Keratinocyte (primary cell): Measurements from ENCODE around the gene HRCT1. TPM values are rescaled to one million over a fixed set of nuclear protein-coding genes. Genes with fewer than 3 reads are reported as not detected.

Experiments used
- DNase-seq: peaks from one replicate; pipeline ENCODE4 v3.0.0-alpha.2; 2011; ENCODE audit warnings: low read depth, missing footprints, low spot score
- FAIRE-seq: peaks from 2 replicates; lab custom pipeline; 2011; peaks lifted over from hg19 to GRCh38; lab: Jason Lieb, UNC
- H2AFZ ChIP-seq: 2 replicates; pipeline ENCODE4 v1.6.0; 2012; ENCODE audit warnings: low read length, control low read depth, inconsistent platforms; ENCODE audit not compliant: control insufficient read depth
- H3K27ac ChIP-seq: 2 replicates; pipeline ENCODE4 v1.5.1; 2011; ENCODE audit warnings: low read length; ENCODE audit not compliant: control insufficient read depth, insufficient read depth
- H3K27me3 ChIP-seq: 3 replicates; pipeline ENCODE4 v1.6.0; 2011; ENCODE audit warnings: low read length; ENCODE audit not compliant: control insufficient read depth, insufficient read depth; ENCODE audit errors: extremely low read depth
- H3K36me3 ChIP-seq, 2 experiments: 2 replicates in 1 of 2; 3 replicates in 1 of 2; pipeline ENCODE4 v1.5.1; 2011; ENCODE audit warnings: low read length in 2 of 2, mild to moderate bottlenecking in 1 of 2; ENCODE audit not compliant: control insufficient read depth in 2 of 2, insufficient read depth in 2 of 2; ENCODE audit errors: extremely low read depth in 1 of 2
- H3K4me1 ChIP-seq: 3 replicates; pipeline ENCODE4 v1.5.1; 2011; ENCODE audit warnings: low read length; ENCODE audit not compliant: control insufficient read depth, insufficient read depth; ENCODE audit errors: extremely low read depth
- H3K4me2 ChIP-seq: 3 replicates; pipeline ENCODE4 v1.6.0; 2011; ENCODE audit warnings: low read depth, low read length; ENCODE audit not compliant: control insufficient read depth, insufficient read depth; ENCODE audit errors: extremely low read depth
- H3K4me3 ChIP-seq, 3 experiments: fragments of 200-600 bp in 1 of 3; sonication (generic) in 1 of 3; 2 replicates in 2 of 3; 3 replicates in 1 of 3; pipeline ENCODE4 v1.5.1; 2011 to 2016; ENCODE audit warnings: low read length in 3 of 3, mild to moderate bottlenecking in 3 of 3, control low read depth in 2 of 3, inconsistent platforms in 1 of 3, low read depth in 1 of 3, mixed read lengths in 1 of 3, mixed run types in 1 of 3, moderate library complexity in 1 of 3; ENCODE audit not compliant: control insufficient read depth in 2 of 3, insufficient read depth in 2 of 3; ENCODE audit errors: extremely low read depth in 1 of 3
- H3K79me2 ChIP-seq: 2 replicates; pipeline ENCODE4 v1.6.0; 2012; ENCODE audit warnings: low read length; ENCODE audit not compliant: control insufficient read depth, insufficient read depth
- H3K9ac ChIP-seq: 3 replicates; pipeline ENCODE4 v1.6.0; 2011; ENCODE audit warnings: low read length; ENCODE audit not compliant: control insufficient read depth, insufficient read depth; ENCODE audit errors: extremely low read depth
- H3K9me1 ChIP-seq: 3 replicates; pipeline ENCODE4 v1.6.0; 2011; ENCODE audit warnings: low read length; ENCODE audit not compliant: control insufficient read depth, insufficient read depth; ENCODE audit errors: extremely low read depth
- H3K9me3 ChIP-seq: 2 replicates; pipeline ENCODE4 v1.5.1; 2012; ENCODE audit warnings: low read depth, low read length; ENCODE audit not compliant: control insufficient read depth
- H4K20me1 ChIP-seq: 3 replicates; pipeline ENCODE4 v1.6.0; 2011; ENCODE audit warnings: low read length; ENCODE audit not compliant: control insufficient read depth, insufficient read depth; ENCODE audit errors: extremely low read depth
- CTCF ChIP-seq, 3 experiments: IDR thresholded peaks in 1 of 3; conservative IDR thresholded peaks in 1 of 3; optimal IDR thresholded peaks in 1 of 3; 2 replicates in 2 of 3; 3 replicates in 1 of 3; pipeline versions ENCODE3 to v1.5.1; 2011; ENCODE audit warnings: low read length in 3 of 3, mild to moderate bottlenecking in 3 of 3, moderate library complexity in 2 of 3, control low read depth in 1 of 3, inconsistent platforms in 1 of 3; ENCODE audit not compliant: insufficient read depth in 2 of 3; ENCODE audit errors: extremely low read depth in 1 of 3
- EZH2 ChIP-seq: IDR thresholded peaks from one replicate; pipeline ENCODE4 v1.6.1; 2012; ENCODE audit warnings: inconsistent platforms, mild to moderate bottlenecking, low read length, moderate library complexity
- dilution Hi-C: fragments of 300-500 bp; cut with MboI; formaldehyde crosslinking; loops from one replicate; pipeline ENCODE4 v1.7.0; 2020; ENCODE audit warnings: low sequenced_read_pairs; ENCODE audit not compliant: extremely low pct_ligation_motif_present
- polyA plus RNA-seq, 5 experiments: library from polyadenylated mRNA; depleted of rRNA in 3 of 5; stranded (reverse) in 3 of 5; stranded (forward) in 1 of 5; unstranded in 1 of 5; fragments of >200 nt; gene quantifications; 1 replicate in 1 of 5; 2 replicates in 3 of 5; 3 replicates in 1 of 5; pipeline versions ENCODE4 v1.2.1 to v1.2.3, GENCODE V29; 2011 to 2012; ENCODE audit warnings: missing spikeins in 2 of 5, low read depth in 1 of 5, low replicate concordance in 1 of 5

Gene HRCT1
- polyA plus RNA-seq, 1 donor (not counting 4 experiments of a cell fraction or from before 2014, with no cell fraction given): not detected

- H3K9ac ChIP-seq: no peak overlapping the region
- no peaks in the 10 kb centered on the region for H3K79me2 ChIP-seq
- no peaks in the 10 kb centered on the region for H3K9me1 ChIP-seq
- no peaks in the 10 kb centered on the region for H4K20me1 ChIP-seq
- no peaks in the 10 kb centered on the region for H3K9me3 ChIP-seq
- no peaks in the 10 kb centered on the region for H3K36me3 ChIP-seq
- DNase-seq (no peak), FAIRE-seq (no peak)
- H2AFZ ChIP-seq: no peak overlapping the region
- H3K4me1 ChIP-seq: peaks cover 10% of the 10 kb centered on the region
- no peaks in the 10 kb centered on the region for H3K27me3 ChIP-seq
- no peak overlapping the region for H3K4me2 ChIP-seq
- dilution Hi-C loops: no loop called here
- no peak overlapping the region for H3K27ac ChIP-seq
- H3K4me3 ChIP-seq: no peak overlapping the region
- TF ChIP-seq EZH2 (no peak), CTCF (optimal IDR thresholded peaks at IDR 0.05 in 1 of 3, IDR thresholded peaks at IDR 0.05 in 1 of 3, conservative IDR thresholded peaks at IDR 0.05 in 1 of 3; ENCODE audit: extremely low read depth in 1 of 3, insufficient read depth in 2 of 3, low read length in 3 of 3) (no peak)
These were observed 22.8 kb downstream of the HRCT1 start for GRCh38 chr9:35928591-35929452.

GRCh38 chr9:35929453-35929718 is 23.4 kb downstream of the HRCT1 start:
- Histone ChIP-seq H3K9me1 (no peaks in the 10 kb centered on the region), H3K79me2 (no peaks in the 10 kb centered on the region), H4K20me1 (no peaks in the 10 kb centered on the region), H3K27me3 (no peaks in the 10 kb centered on the region), H3K9ac (no peak overlapping the region), H3K27ac (no peak overlapping the region), H3K9me3 (no peaks in the 10 kb centered on the region), H2AFZ (no peak overlapping the region), H3K4me2 (no peak overlapping the region), H3K36me3 (no peaks in the 10 kb centered on the region), H3K4me3 (no peak overlapping the region), H3K4me1 (peaks cover 6% of the 10 kb centered on the region)
- TF ChIP-seq CTCF (optimal IDR thresholded peaks at IDR 0.05 in 1 of 3, IDR thresholded peaks at IDR 0.05 in 1 of 3, conservative IDR thresholded peaks at IDR 0.05 in 1 of 3; ENCODE audit: extremely low read depth in 1 of 3, insufficient read depth in 2 of 3, low read length in 3 of 3): no peak
- no peak for TF ChIP-seq EZH2
- dilution Hi-C loops: no loop called here
- DNase-seq: no peak
- FAIRE-seq: no peak
